MCF 10A (cell line): Measurements from ENCODE around the gene CDC14B. TPM values are rescaled to one million over a fixed set of nuclear protein-coding genes. Genes with fewer than 3 reads are reported as not detected.

Source experiments
- BruUV-seq: library from RNA; stranded (reverse); fragments of 400-500 nt; replicated peaks from 2 replicates; lab custom pipeline; 2021; lab: Mats Ljungman, UMichigan
- CTCF ChIA-PET: fragments of 300-600 bp; sonication (Branson Sonifier 250); formaldehyde crosslinking; extraction: SDS; loops from one replicate; lab custom pipeline; 2021; ENCODE audit warnings: antibody characterized with exemption, inconsistent platforms; lab: Yijun Ruan, JAX
- POLR2A ChIA-PET: fragments of 300-600, 350-650 bp; sonication (Branson Sonifier 250); formaldehyde crosslinking; extraction: SDS; loops from one replicate; lab custom pipeline; 2020; ENCODE audit warnings: antibody characterized with exemption, inconsistent platforms; lab: Yijun Ruan, JAX
- DNase-seq: peaks from one replicate; pipeline ENCODE4 v3.0.0-alpha.2; 2018; ENCODE audit not compliant: unreplicated experiment
- H3K27ac Mint-ChIP-seq: one replicate; pipeline ENCODE4 v1.8.0; 2022; ENCODE audit warnings: mild to moderate bottlenecking, low read depth, mixed read lengths; ENCODE audit not compliant: unreplicated experiment
- H3K27me3 Mint-ChIP-seq: one replicate; pipeline ENCODE4 v1.8.0; 2022; ENCODE audit warnings: mixed read lengths; ENCODE audit not compliant: insufficient read depth, unreplicated experiment
- H3K36me3 Mint-ChIP-seq: one replicate; pipeline ENCODE4 v1.8.0; 2022; ENCODE audit warnings: mild to moderate bottlenecking, moderate library complexity, mixed read lengths; ENCODE audit not compliant: insufficient read depth, unreplicated experiment
- H3K4me1 Mint-ChIP-seq: one replicate; pipeline ENCODE4 v1.8.0; 2022; ENCODE audit warnings: mixed read lengths; ENCODE audit not compliant: insufficient read depth, unreplicated experiment
- H3K4me3 Mint-ChIP-seq: one replicate; pipeline ENCODE4 v1.8.0; 2022; ENCODE audit warnings: mild to moderate bottlenecking, moderate library complexity, mixed read lengths; ENCODE audit not compliant: unreplicated experiment
- H3K9me3 Mint-ChIP-seq: one replicate; pipeline ENCODE4 v1.8.0; 2022; ENCODE audit warnings: mixed read lengths; ENCODE audit not compliant: unreplicated experiment
- CTCF ChIP-seq: fragments of 200-600 bp; IDR thresholded peaks from one replicate; pipeline ENCODE4 v1.8.0; 2022; ENCODE audit warnings: antibody characterized with exemption, mild to moderate bottlenecking; ENCODE audit not compliant: unreplicated experiment
- intact Hi-C: fragments of 100-400 bp; cut with micrococcal nuclease; formaldehyde crosslinking; loops from 2 replicates; pipeline ENCODE4 v1.14.1; 2022
- total RNA-seq: library from RNA; stranded (reverse); gene quantifications from 2 replicates; pipeline ENCODE4 v1.2.3, GENCODE V29; 2022

The CDC14B gene
- total RNA-seq, 1 experiment from 2014 or later: 7.0 TPM

GRCh38 chr9:96651626-96652025, 32.0 kb upstream of the CDC14B start:
- Mint-ChIP-seq H3K27me3 (no peaks in the 10 kb centered on the region), H3K36me3 (peaks cover 45% of the 10 kb centered on the region), H3K27ac (no peak overlapping the region), H3K9me3 (no peaks in the 10 kb centered on the region), H3K4me3 (no peak overlapping the region), H3K4me1 (peaks cover 14% of the 10 kb centered on the region)
- no TSS peak for BruUV-seq
- ChIA-PET CTCF (interaction anchor here (0.6 to 1.6 kb wide), 5 partner anchors 191 to 322 kb away, joined by 3 to 4 read pairs (median 4); no protein-coding TSS in a partner anchor), POLR2A (interaction anchor here (0.7 to 0.8 kb wide), 2 partner anchors 125 to 202 kb away, joined by 3 read pairs; no protein-coding TSS in a partner anchor)
- TF ChIP-seq CTCF: peak; percentile 38
- intact Hi-C loops: loop anchor here (1.0 to 5.0 kb wide), 4 partner anchors 198 to 419 kb away; partner anchors contain the start of gene ZNF367
- peak; percentile 41 for DNase-seq

- Mint-ChIP-seq H3K9me3 (no peaks in the 10 kb centered on the region), H3K36me3 (peaks cover 48% of the 10 kb centered on the region), H3K4me3 (no peak overlapping the region), H3K27ac (peak overlapping the region; percentile 26), H3K4me1 (peaks cover 8% of the 10 kb centered on the region), H3K27me3 (no peaks in the 10 kb centered on the region)
- no peak for DNase-seq
- ChIA-PET POLR2A (interaction anchor here (0.5 to 0.7 kb wide), 2 partner anchors 36 to 379 kb away, joined by 5 to 6 read pairs; no protein-coding TSS in a partner anchor), CTCF (interaction anchor here (0.7 to 1.8 kb wide), 5 partner anchors 14 to 1642 kb away, joined by 3 to 8 read pairs (median 3); no protein-coding TSS in a partner anchor)
- TF ChIP-seq CTCF: no peak
- intact Hi-C loops: loop anchor here (5.0 kb wide), 1 partner anchor 417 kb away; no protein-coding TSS in a partner anchor
- no TSS peak for BruUV-seq
Observed at GRCh38 chr9:96649620-96650324, 30.1 kb upstream of the CDC14B start.

GRCh38 chr9:96646081-96646991, 26.7 kb upstream of the CDC14B start:
- H3K36me3 Mint-ChIP-seq: peaks cover 36% of the 10 kb centered on the region
- CTCF ChIA-PET: no interaction called here
- POLR2A ChIA-PET: interaction anchor here (0.6 kb wide), 1 partner anchor 265 kb away, joined by 3 read pairs; no protein-coding TSS in a partner anchor
- intact Hi-C loops: no loop called here
- peaks cover 8% of the 10 kb centered on the region for H3K4me1 Mint-ChIP-seq
- DNase-seq: peak; percentile 16
- H3K4me3 Mint-ChIP-seq: no peak overlapping the region
- H3K9me3 Mint-ChIP-seq: no peaks in the 10 kb centered on the region
- H3K27ac Mint-ChIP-seq: no peak overlapping the region
- no TSS peak for BruUV-seq
- no peak for TF ChIP-seq CTCF
- no peaks in the 10 kb centered on the region for H3K27me3 Mint-ChIP-seq
